GM23338 (cell line): Measurements from ENCODE around the gene UGT2B11. TPM values are rescaled to one million over a fixed set of nuclear protein-coding genes. Genes with fewer than 3 reads are reported as not detected.
"Not testable (repeated sequence)": the region's sequence is repeated elsewhere in the genome, so short reads cannot be mapped to it uniquely, and the experiment has no call there.

Experiments
- ATAC-seq: fragments of 200-7000 bp; cut with Tn5 transposase; 3 replicates; pipeline ENCODE4 v1.9.1; 2020
- DNase-seq: peaks from one replicate; pipeline ENCODE4 v3.0.0-alpha.2; 2015; ENCODE audit warnings: low spot score
- H2AFZ ChIP-seq: fragments of 200-600 bp; sonication (generic); 2 replicates; pipeline ENCODE4 v1.8.0; 2016; ENCODE audit warnings: antibody characterized with exemption, mild to moderate bottlenecking, moderate library complexity
- H3F3A ChIP-seq: fragments of 200-600 bp; sonication (generic); replicated peaks from 2 replicates; pipeline ENCODE4 v1.8.0; 2017; ENCODE audit warnings: antibody characterized with exemption, mixed run types, low read depth
- H3K27ac ChIP-seq: fragments of 200-600 bp; sonication (generic); 2 replicates; pipeline ENCODE4 v1.6.1; 2016; ENCODE audit warnings: low read depth
- H3K27me3 ChIP-seq: fragments of 200-600 bp; sonication (generic); 2 replicates; pipeline ENCODE4 v1.8.0; 2016; ENCODE audit warnings: mild to moderate bottlenecking, mixed run types, moderate library complexity; ENCODE audit not compliant: insufficient read depth
- H3K36me3 ChIP-seq: fragments of 200-600 bp; sonication (generic); 2 replicates; pipeline ENCODE4 v1.8.0; 2016; ENCODE audit warnings: mild to moderate bottlenecking; ENCODE audit not compliant: insufficient read depth
- H3K4me1 ChIP-seq: fragments of 200-600 bp; sonication (generic); 2 replicates; pipeline ENCODE4 v1.8.0; 2016; ENCODE audit warnings: mild to moderate bottlenecking, moderate library complexity; ENCODE audit not compliant: insufficient read depth
- H3K4me2 ChIP-seq: fragments of 200-600 bp; sonication (generic); 2 replicates; pipeline ENCODE4 v1.7.1; 2017; ENCODE audit warnings: mixed run types
- H3K4me3 ChIP-seq: fragments of 200-600 bp; sonication (generic); 2 replicates; pipeline ENCODE4 v1.6.1; 2016; ENCODE audit warnings: mixed run types
- H3K79me2 ChIP-seq: fragments of 200-600 bp; sonication (generic); replicated peaks from 2 replicates; pipeline ENCODE4 v1.8.0; 2017; ENCODE audit warnings: mild to moderate bottlenecking; ENCODE audit not compliant: insufficient read depth
- H3K9me2 ChIP-seq: fragments of 200-600 bp; sonication (generic); 2 replicates; pipeline ENCODE4 v1.8.0; 2017; ENCODE audit not compliant: insufficient read depth
- H4K20me1 ChIP-seq: fragments of 200-600 bp; sonication (generic); replicated peaks from 2 replicates; pipeline ENCODE4 v1.8.0; 2017; ENCODE audit warnings: mild to moderate bottlenecking; ENCODE audit not compliant: insufficient read depth
- H3K27ac Mint-ChIP-seq: 2 replicates; pipeline ENCODE4 v1.8.0; 2020; ENCODE audit warnings: inconsistent platforms, mild to moderate bottlenecking, moderate library complexity, mixed read lengths
- H3K27me3 Mint-ChIP-seq: 3 replicates; pipeline ENCODE4 v1.8.0; 2022; ENCODE audit warnings: low read depth, mild to moderate bottlenecking, moderate library complexity, mixed read lengths, inconsistent platforms; ENCODE audit not compliant: insufficient read depth, poor library complexity
- H3K36me3 Mint-ChIP-seq: 3 replicates; pipeline ENCODE4 v1.8.0; 2021; ENCODE audit warnings: low read depth, mild to moderate bottlenecking, inconsistent platforms, moderate library complexity, mixed read lengths
- H3K4me1 Mint-ChIP-seq: 3 replicates; pipeline ENCODE4 v1.8.0; 2020; ENCODE audit warnings: mild to moderate bottlenecking, inconsistent platforms, mixed read lengths
- H3K4me3 Mint-ChIP-seq: 3 replicates; pipeline ENCODE4 v1.8.0; 2021; ENCODE audit warnings: moderate library complexity, mild to moderate bottlenecking, inconsistent platforms, mixed read lengths
- H3K9me3 Mint-ChIP-seq: 3 replicates; pipeline ENCODE4 v1.8.0; 2020; ENCODE audit warnings: moderate library complexity, mild to moderate bottlenecking, inconsistent platforms, mixed read lengths
- CREB1 ChIP-seq: fragments of 250-450 bp; sonication (Bioruptor Pico); IDR thresholded peaks from 2 replicates; pipeline ENCODE4 v1.5.0; 2020; ENCODE audit warnings: low read depth, mild to moderate bottlenecking, moderate library complexity
- EZH2 ChIP-seq: fragments of 200-600 bp; sonication (generic); IDR thresholded peaks from one replicate; pipeline ENCODE4 v1.8.0; 2017; ENCODE audit warnings: antibody characterized with exemption, mild to moderate bottlenecking, low read depth; ENCODE audit not compliant: unreplicated experiment
- EZH2phosphoT487 ChIP-seq: fragments of 200-600 bp; sonication (generic); IDR thresholded peaks from one replicate; pipeline ENCODE4 v1.8.1; 2018; ENCODE audit warnings: antibody characterized with exemption; ENCODE audit not compliant: unreplicated experiment
- NANOG ChIP-seq: IDR thresholded peaks from 2 replicates; pipeline ENCODE4 v1.6.1; 2016; ENCODE audit warnings: antibody characterized with exemption, borderline replicate concordance
- POLR2AphosphoS5 ChIP-seq: IDR thresholded peaks from 2 replicates; pipeline ENCODE4 v1.6.1; 2016; ENCODE audit warnings: antibody characterized with exemption, low read depth
- STAT1 ChIP-seq: IDR thresholded peaks from one replicate; pipeline ENCODE4 v1.6.1; 2016; ENCODE audit warnings: antibody characterized with exemption; ENCODE audit not compliant: unreplicated experiment
- polyA plus RNA-seq: library from polyadenylated mRNA; unstranded; fragments of >200 nt; fragmentation: Nextera tagmentation; extraction: Ambion mirVana; gene quantifications from 2 replicates; pipeline ENCODE4 v1.2.1, GENCODE V29; 2016
- total RNA-seq: library from RNA; depleted of rRNA; stranded (reverse); fragments of >200 nt; shearing (Covaris generic); gene quantifications from 2 replicates; pipeline ENCODE4 v1.2.3, GENCODE V29; 2014
- TF ChIP-seq, protein P1 (sequence below): IDR thresholded peaks from one replicate; pipeline ENCODE4 v1.6.1; 2018; ENCODE audit warnings: antibody characterized with exemption; ENCODE audit not compliant: unreplicated experiment

Gene UGT2B11
- total and polyA plus RNA-seq, 2 experiments from 2014 or later: not detected

DNA sequence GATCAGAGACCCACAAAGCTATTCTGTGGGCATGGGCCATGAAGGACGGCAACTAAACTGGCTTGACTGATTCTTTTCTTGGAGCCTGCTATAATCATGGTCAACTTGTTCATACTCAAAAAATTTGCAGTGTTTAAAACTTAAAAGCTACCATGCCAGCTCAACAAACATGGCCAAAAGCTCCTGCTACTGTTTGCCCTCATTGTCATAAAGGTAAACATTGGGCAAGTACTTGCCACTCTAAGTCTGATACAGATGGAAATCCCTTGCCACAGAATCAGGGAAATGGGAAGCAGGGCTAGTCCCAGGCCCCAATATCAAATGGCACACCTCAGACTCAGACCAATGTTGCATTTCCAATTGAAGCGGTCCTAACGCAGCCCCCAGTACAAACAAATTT lies 20.4 kb downstream of the UGT2B11 start (continued):
- TF ChIP-seq, protein P1, sequence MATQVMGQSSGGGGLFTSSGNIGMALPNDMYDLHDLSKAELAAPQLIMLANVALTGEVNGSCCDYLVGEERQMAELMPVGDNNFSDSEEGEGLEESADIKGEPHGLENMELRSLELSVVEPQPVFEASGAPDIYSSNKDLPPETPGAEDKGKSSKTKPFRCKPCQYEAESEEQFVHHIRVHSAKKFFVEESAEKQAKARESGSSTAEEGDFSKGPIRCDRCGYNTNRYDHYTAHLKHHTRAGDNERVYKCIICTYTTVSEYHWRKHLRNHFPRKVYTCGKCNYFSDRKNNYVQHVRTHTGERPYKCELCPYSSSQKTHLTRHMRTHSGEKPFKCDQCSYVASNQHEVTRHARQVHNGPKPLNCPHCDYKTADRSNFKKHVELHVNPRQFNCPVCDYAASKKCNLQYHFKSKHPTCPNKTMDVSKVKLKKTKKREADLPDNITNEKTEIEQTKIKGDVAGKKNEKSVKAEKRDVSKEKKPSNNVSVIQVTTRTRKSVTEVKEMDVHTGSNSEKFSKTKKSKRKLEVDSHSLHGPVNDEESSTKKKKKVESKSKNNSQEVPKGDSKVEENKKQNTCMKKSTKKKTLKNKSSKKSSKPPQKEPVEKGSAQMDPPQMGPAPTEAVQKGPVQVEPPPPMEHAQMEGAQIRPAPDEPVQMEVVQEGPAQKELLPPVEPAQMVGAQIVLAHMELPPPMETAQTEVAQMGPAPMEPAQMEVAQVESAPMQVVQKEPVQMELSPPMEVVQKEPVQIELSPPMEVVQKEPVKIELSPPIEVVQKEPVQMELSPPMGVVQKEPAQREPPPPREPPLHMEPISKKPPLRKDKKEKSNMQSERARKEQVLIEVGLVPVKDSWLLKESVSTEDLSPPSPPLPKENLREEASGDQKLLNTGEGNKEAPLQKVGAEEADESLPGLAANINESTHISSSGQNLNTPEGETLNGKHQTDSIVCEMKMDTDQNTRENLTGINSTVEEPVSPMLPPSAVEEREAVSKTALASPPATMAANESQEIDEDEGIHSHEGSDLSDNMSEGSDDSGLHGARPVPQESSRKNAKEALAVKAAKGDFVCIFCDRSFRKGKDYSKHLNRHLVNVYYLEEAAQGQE: no peak
- TF ChIP-seq EZH2phosphoT487 (no peak), NANOG (no peak), CREB1 (CRISPR knock-in tag) (no peak), EZH2 (no peak), POLR2AphosphoS5 (no peak), STAT1 (no peak)

DNA sequence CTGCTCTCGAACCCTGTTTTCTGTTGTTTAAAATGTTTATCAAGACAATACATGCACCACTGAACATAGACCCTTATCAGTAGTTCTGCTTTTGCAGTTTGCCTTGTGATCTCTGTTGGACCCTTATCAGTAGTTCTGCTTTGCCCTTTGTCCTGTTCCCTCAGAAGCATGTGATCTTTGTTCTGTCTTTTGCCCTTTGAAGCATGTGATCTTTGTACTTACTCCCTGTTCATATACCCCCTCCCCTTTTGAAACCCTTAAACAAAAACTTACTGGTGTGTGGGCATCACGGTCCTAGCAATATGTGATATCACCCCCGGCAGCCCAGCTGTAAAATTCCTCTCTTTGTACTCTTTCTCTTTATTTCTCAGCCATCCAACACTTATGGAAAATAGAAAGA lies 22.6 kb downstream of the UGT2B11 start:
- not testable (repeated sequence) for H3K27me3 ChIP-seq, H3K79me2 ChIP-seq, H3K4me1 Mint-ChIP-seq, H3K27me3 Mint-ChIP-seq, H3K4me3 Mint-ChIP-seq, H4K20me1 ChIP-seq, H3F3A ChIP-seq, H3K27ac Mint-ChIP-seq, H3K36me3 Mint-ChIP-seq, DNase-seq, H3K4me3 ChIP-seq, H3K36me3 ChIP-seq, H3K9me3 Mint-ChIP-seq, ATAC-seq, H3K9me2 ChIP-seq, H3K4me2 ChIP-seq, H2AFZ ChIP-seq, H3K4me1 ChIP-seq, H3K27ac ChIP-seq

DNA sequence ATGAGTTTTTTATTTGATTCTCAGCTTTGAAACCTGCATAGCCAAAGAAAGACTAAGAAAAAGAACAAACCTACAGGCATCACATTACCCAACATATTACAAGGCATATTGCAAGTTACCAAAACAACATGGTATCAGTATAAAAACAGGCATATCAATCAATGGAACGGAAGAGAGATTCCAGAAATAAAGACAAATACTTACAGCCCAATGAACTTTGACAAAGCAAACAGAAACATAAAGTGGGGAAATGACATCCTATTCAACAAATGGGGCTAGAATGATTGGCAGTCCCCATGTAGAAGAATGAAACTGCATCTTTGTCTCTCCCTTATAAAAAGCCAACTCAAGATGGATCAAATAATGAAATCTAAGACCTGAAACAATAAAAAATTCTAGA lies 23.9 kb downstream of the UGT2B11 start:
- not testable (repeated sequence) for H3K79me2 ChIP-seq, H3K27me3 Mint-ChIP-seq, H3K36me3 ChIP-seq, H3K27ac Mint-ChIP-seq, H3K4me3 Mint-ChIP-seq, H4K20me1 ChIP-seq, H3F3A ChIP-seq, H3K4me3 ChIP-seq, H3K4me1 ChIP-seq, H3K4me1 Mint-ChIP-seq, ATAC-seq, H3K9me3 Mint-ChIP-seq, H3K9me2 ChIP-seq, H3K36me3 Mint-ChIP-seq, DNase-seq, H3K27ac ChIP-seq, H3K4me2 ChIP-seq, H2AFZ ChIP-seq, H3K27me3 ChIP-seq

DNA sequence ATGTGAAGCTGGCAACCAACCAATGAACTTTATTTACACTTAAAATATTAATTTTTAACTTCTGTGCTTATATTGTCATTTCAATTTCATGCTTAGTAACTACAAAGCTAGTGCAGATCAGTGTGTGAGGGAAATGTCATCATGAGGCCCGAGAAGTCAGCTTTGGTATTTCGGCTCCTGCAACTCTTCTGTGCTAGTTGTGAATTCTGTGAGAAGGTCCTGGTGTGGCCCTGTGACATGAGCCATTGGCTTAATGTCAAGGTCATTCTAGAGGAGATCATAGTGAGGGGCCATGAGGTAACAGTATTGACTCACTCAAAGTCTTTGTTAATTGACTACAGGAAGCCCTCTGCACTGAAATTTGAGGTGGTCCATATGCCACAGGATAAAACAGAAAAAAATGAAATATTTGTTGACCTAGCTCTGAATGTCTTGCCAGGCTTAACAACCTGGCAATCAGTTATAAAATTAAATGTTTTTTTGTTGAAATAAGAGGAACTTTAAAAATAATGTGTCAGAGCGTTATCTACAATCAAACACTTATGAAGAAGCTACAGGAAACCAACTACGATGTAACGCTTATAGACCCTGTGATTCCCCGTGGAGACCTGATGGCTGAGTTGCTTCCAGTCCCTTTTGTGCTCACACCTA lies 32.9 kb downstream of the UGT2B11 start:
- DNase-seq, H3K4me1 ChIP-seq, H3F3A ChIP-seq, H3K9me3 Mint-ChIP-seq, H3K4me2 ChIP-seq, H3K27me3 Mint-ChIP-seq, H4K20me1 ChIP-seq, H3K79me2 ChIP-seq, H3K27ac Mint-ChIP-seq, H3K4me3 ChIP-seq, H3K27me3 ChIP-seq, H3K36me3 ChIP-seq, H3K4me1 Mint-ChIP-seq, H3K9me2 ChIP-seq, H3K36me3 Mint-ChIP-seq, H3K4me3 Mint-ChIP-seq, H3K27ac ChIP-seq, ATAC-seq, H2AFZ ChIP-seq: not testable (repeated sequence)

DNA sequence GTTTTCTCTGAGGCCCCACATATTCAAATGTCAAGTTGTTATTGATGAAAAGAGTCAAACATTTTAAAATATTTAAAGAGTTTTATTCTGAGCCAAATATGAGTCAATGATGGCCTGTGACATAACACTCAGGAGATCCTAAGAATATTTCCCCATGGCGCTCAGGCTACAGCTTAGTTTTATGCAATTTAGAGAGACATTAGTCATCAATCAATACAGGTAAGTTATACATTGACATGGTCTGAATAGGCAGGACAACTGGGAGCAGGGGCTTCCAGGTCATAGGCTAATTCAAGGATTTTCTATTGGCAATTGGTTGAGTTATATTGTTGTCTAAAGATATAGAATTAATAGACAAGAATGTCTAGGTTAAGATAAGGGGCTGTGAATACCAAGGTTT lies 34.7 kb downstream of the UGT2B11 start:
- H3K27ac Mint-ChIP-seq, ATAC-seq, H3K4me3 Mint-ChIP-seq: not testable (repeated sequence)

More for the DNA sequence above, 34.7 kb downstream of the UGT2B11 start:
- H3K9me3 Mint-ChIP-seq, H3K9me2 ChIP-seq, H2AFZ ChIP-seq, H3K27ac ChIP-seq, H4K20me1 ChIP-seq, H3K4me1 Mint-ChIP-seq, H3K27me3 ChIP-seq, H3K4me2 ChIP-seq, H3K27me3 Mint-ChIP-seq, DNase-seq, H3K36me3 ChIP-seq, H3K4me1 ChIP-seq, H3F3A ChIP-seq, H3K36me3 Mint-ChIP-seq, H3K4me3 ChIP-seq, H3K79me2 ChIP-seq: not testable (repeated sequence)
